Osteocyte (in vitro differentiated cells): ENCODE results near the gene RIN1. TPM values are rescaled to one million over a fixed set of nuclear protein-coding genes. Genes with fewer than 3 reads are reported as not detected.

Source experiments
- DNase-seq: peaks from one replicate; pipeline ENCODE4 v3.0.0; 2021; ENCODE audit warnings: mixed read lengths; ENCODE audit not compliant: unreplicated experiment; ENCODE audit errors: extremely low spot score
- H3K27ac Mint-ChIP-seq: one replicate; pipeline ENCODE4 v1.8.0; 2021; ENCODE audit warnings: mild to moderate bottlenecking, mixed read lengths; ENCODE audit not compliant: unreplicated experiment
- H3K27me3 Mint-ChIP-seq: one replicate; pipeline ENCODE4 v1.8.0; 2021; ENCODE audit warnings: mixed read lengths; ENCODE audit not compliant: unreplicated experiment
- H3K36me3 Mint-ChIP-seq: one replicate; pipeline ENCODE4 v1.8.0; 2021; ENCODE audit warnings: mixed read lengths; ENCODE audit not compliant: unreplicated experiment
- H3K4me1 Mint-ChIP-seq: one replicate; pipeline ENCODE4 v1.8.0; 2021; ENCODE audit warnings: mixed read lengths; ENCODE audit not compliant: unreplicated experiment
- H3K4me3 Mint-ChIP-seq: one replicate; pipeline ENCODE4 v1.8.0; 2021; ENCODE audit warnings: mild to moderate bottlenecking, moderate library complexity, mixed read lengths; ENCODE audit not compliant: unreplicated experiment
- H3K9me3 Mint-ChIP-seq: one replicate; pipeline ENCODE4 v1.8.0; 2021; ENCODE audit warnings: mixed read lengths; ENCODE audit not compliant: unreplicated experiment
- total RNA-seq: library from RNA; stranded (reverse); gene quantifications from 2 replicates; pipeline ENCODE4 v1.2.1, GENCODE V29; 2021
- TF ChIP-seq, protein P1 (sequence below): fragments of 200-600 bp; sonication (generic); IDR thresholded peaks from 2 replicates; pipeline ENCODE4 v1.5.0; 2021; ENCODE audit warnings: antibody characterized with exemption, mild to moderate bottlenecking, moderate library complexity

RIN1 gene
- total RNA-seq, 1 donor from 2014 or later: 23.6 TPM

- peak within 1 kb of the TSS; percentile 63 for H3K4me3 Mint-ChIP-seq
- H3K4me1 Mint-ChIP-seq: peaks cover 31% of the 10 kb centered on the region
- TF ChIP-seq, protein P1, sequence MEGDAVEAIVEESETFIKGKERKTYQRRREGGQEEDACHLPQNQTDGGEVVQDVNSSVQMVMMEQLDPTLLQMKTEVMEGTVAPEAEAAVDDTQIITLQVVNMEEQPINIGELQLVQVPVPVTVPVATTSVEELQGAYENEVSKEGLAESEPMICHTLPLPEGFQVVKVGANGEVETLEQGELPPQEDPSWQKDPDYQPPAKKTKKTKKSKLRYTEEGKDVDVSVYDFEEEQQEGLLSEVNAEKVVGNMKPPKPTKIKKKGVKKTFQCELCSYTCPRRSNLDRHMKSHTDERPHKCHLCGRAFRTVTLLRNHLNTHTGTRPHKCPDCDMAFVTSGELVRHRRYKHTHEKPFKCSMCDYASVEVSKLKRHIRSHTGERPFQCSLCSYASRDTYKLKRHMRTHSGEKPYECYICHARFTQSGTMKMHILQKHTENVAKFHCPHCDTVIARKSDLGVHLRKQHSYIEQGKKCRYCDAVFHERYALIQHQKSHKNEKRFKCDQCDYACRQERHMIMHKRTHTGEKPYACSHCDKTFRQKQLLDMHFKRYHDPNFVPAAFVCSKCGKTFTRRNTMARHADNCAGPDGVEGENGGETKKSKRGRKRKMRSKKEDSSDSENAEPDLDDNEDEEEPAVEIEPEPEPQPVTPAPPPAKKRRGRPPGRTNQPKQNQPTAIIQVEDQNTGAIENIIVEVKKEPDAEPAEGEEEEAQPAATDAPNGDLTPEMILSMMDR: no peak
- no peak for DNase-seq
- no peaks in the 10 kb centered on the region for H3K36me3 Mint-ChIP-seq
- H3K27ac Mint-ChIP-seq: no peak within 1 kb of the TSS
- H3K9me3 Mint-ChIP-seq: no peaks in the 10 kb centered on the region
- peaks cover 19% of the 10 kb centered on the region for H3K27me3 Mint-ChIP-seq
These were observed 44.3 kb downstream of the RIN1 start, which contains the start of gene TMEM151A for GRCh38 chr11:66291706-66292542. TMEM151A (plus strand) TSS chr11:66291894; CDS start chr11:66292014, 120 bp downstream.

DNA sequence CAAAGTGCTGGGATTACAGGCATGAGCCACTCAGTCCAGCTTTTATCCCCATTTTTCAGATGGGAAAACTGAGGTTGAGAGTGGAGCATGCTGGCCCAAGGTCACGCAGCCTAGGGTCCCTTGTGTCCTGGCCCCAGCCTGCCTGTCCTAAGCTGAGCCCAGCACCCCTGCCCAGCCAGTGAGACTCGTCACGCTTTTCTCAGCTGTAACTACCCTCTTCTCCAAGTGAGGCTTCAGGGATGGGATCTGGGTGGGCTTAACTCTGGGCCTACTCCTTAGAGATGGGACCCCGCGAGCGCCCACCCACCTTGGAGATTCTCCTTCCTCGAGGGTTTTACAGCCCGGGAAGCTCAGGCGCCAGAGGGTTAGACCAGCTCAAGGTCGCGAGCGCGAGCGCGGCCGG is 44.9 kb downstream of the RIN1 start:
- Mint-ChIP-seq H3K27ac (no peak overlapping the region), H3K4me1 (peaks cover 34% of the 10 kb centered on the region), H3K27me3 (peaks cover 17% of the 10 kb centered on the region), H3K4me3 (peak overlapping the region; percentile 63), H3K9me3 (no peaks in the 10 kb centered on the region), H3K36me3 (no peaks in the 10 kb centered on the region)
- no peak for DNase-seq
- TF ChIP-seq, protein P1: no peak

DNA sequence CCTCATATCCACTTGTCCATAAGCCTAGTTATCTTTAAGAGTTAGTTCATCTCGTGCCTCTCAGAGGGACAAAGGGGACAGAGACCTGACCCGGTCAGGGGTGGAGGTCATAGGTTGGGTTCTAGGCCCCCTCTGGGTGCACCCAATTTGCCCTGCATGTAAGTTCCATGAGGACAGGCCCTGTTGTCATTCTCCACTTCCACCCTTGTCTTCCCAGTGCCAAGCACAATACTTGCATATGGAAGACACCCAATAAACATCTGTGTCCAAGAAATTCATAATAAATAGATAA is 46.0 kb downstream of the RIN1 start:
- no peaks in the 10 kb centered on the region for H3K9me3 Mint-ChIP-seq
- peaks cover 34% of the 10 kb centered on the region for H3K4me1 Mint-ChIP-seq
- H3K36me3 Mint-ChIP-seq: no peaks in the 10 kb centered on the region
- peak overlapping the region; percentile 94 for H3K4me3 Mint-ChIP-seq
- DNase-seq: no peak
- peak overlapping the region; percentile 99 for H3K27ac Mint-ChIP-seq
- TF ChIP-seq, protein P1: no peak
- H3K27me3 Mint-ChIP-seq: peaks cover 15% of the 10 kb centered on the region

DNA sequence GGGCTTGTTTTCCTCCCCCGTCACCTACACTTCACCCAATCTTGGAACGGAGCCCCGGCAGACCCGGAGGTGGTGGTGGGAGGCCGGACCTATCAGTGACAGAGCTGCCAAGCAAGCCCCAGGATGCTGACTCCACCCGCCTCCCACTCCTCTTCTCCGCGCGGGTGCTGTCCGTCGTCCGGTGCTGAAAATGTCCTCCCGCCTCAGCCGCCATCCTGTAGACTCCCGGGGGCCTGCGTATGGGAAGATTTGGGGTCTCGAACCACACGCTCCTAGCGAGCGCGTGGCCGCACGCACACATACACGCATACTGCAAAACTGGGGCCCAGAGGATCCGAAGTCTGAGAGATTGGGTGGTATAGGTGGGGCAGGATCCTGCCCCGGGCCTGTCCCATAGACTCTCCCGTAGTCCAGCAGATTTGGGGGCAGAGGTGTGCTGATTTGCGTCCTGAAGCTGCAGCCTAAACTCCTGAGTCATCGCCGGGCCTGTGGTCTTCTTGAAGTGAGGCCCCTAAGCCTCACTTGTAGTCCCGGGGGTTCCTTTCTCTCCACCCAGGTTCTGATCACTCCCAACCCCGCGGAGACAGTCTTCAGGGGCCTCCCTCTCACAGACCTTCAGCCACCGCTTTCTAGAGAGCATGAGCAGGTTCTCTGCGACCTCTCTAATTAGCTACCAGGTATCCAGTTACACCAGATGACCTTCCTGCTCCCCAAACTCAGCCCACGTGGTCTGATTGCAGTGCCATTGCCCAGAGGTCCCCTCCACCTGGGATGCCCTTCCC is 46.5 kb downstream of the RIN1 start:
- peak; percentile 95 for DNase-seq
- H3K36me3 Mint-ChIP-seq: no peaks in the 10 kb centered on the region
- peaks cover 15% of the 10 kb centered on the region for H3K27me3 Mint-ChIP-seq
- H3K4me1 Mint-ChIP-seq: peaks cover 34% of the 10 kb centered on the region
- peak overlapping the region; percentile 94 for H3K4me3 Mint-ChIP-seq
- H3K9me3 Mint-ChIP-seq: no peaks in the 10 kb centered on the region
- TF ChIP-seq, protein P1: no peak
- H3K27ac Mint-ChIP-seq: peak overlapping the region; percentile 99
